HG03159 (cell line): ENCODE results near the gene RFX2.
"Not testable (repeated sequence)": the region's sequence is repeated elsewhere in the genome, so short reads cannot be mapped to it uniquely, and the experiment has no call there.

Source experiments
- ATAC-seq: cut with Tn5 transposase; IDR thresholded peaks from one replicate; pipeline ENCODE4 v1.9.1; 2021; ENCODE audit warnings: mild to moderate bottlenecking, moderate library complexity; ENCODE audit not compliant: unreplicated experiment

Gene RFX2

GRCh38 chr19:6017576-6017975, 92.7 kb downstream of the RFX2 start:
- no peak for ATAC-seq

GRCh38 chr19:6015841-6016545, 94.3 kb downstream of the RFX2 start:
- no peak for ATAC-seq

GRCh38 chr19:6014551-6015135, 95.7 kb downstream of the RFX2 start:
- no peak for ATAC-seq

GRCh38 chr19:6012426-6013170, 97.7 kb downstream of the RFX2 start:
- ATAC-seq, result no peak

GRCh38 chr19:6011794-6012193, 98.5 kb downstream of the RFX2 start:
- no peak for ATAC-seq

GRCh38 chr19:6011206-6011605, 99.1 kb downstream of the RFX2 start:
- ATAC-seq, result no peak

- ATAC-seq, result no peak
Measured at GRCh38 chr19:6010107-6010506, 100.2 kb downstream of the RFX2 start.

GRCh38 chr19:6007866-6008265, 102.4 kb downstream of the RFX2 start:
- ATAC-seq, result no peak

GRCh38 chr19:6006896-6007295, 103.4 kb downstream of the RFX2 start:
- no peak for ATAC-seq

GRCh38 chr19:6006070-6006446, 104.2 kb downstream of the RFX2 start:
- ATAC-seq, result not testable (repeated sequence)

GRCh38 chr19:6005321-6006069, 104.8 kb downstream of the RFX2 start:
- no peak for ATAC-seq

GRCh38 chr19:6003976-6004375, 106.3 kb downstream of the RFX2 start:
- ATAC-seq, result no peak

- no peak for ATAC-seq
Measured at GRCh38 chr19:6002591-6002990, 107.7 kb downstream of the RFX2 start.

GRCh38 chr19:6000228-6000847, 110.0 kb downstream of the RFX2 start:
- no peak for ATAC-seq

GRCh38 chr19:5999693-6000092, 110.6 kb downstream of the RFX2 start:
- ATAC-seq, result no peak

GRCh38 chr19:5997371-5997770, 112.9 kb downstream of the RFX2 start:
- no peak for ATAC-seq

GRCh38 chr19:5996623-5997320, 113.5 kb downstream of the RFX2 start:
- no peak for ATAC-seq

- no peak for ATAC-seq
Measured at GRCh38 chr19:5996102-5996501, 114.2 kb downstream of the RFX2 start.

GRCh38 chr19:5995606-5996005, 114.7 kb downstream of the RFX2 start:
- no peak for ATAC-seq

- ATAC-seq, result no peak
Measured at GRCh38 chr19:5994405-5995165, 115.7 kb downstream of the RFX2 start.
